Erythroblast (primary cell): ENCODE measurements around the gene CAMK1D.
"Not testable (repeated sequence)": the region's sequence is repeated elsewhere in the genome, so short reads cannot be mapped to it uniquely, and the experiment has no call there.

Experiments
- DNase-seq, 2 experiments: peaks; one replicate each; lab custom pipeline; 2025; lab: John Stamatoyannopoulos, UW
- GATA1 ChIP-seq: IDR thresholded peaks from 2 replicates; pipeline ENCODE4 v1.6.1; 2011; ENCODE audit warnings: low read depth, mild to moderate bottlenecking, control low read depth, low read length, moderate library complexity
- POLR2A ChIP-seq: IDR thresholded peaks from 2 replicates; pipeline ENCODE4 v1.6.1; 2011; ENCODE audit warnings: mild to moderate bottlenecking, low read length

The CAMK1D gene

GRCh38 chr10:12726971-12727831 lies 377.9 kb downstream of the CAMK1D start:
- DNase-seq: no peak

GRCh38 chr10:12727832-12728215 lies 378.5 kb downstream of the CAMK1D start:
- DNase-seq: no peak
- TF ChIP-seq POLR2A (no peak), GATA1 (no peak)

More at GRCh38 chr10:12726971-12727831, 377.9 kb downstream of the CAMK1D start:
- TF ChIP-seq POLR2A (no peak), GATA1 (no peak)

GRCh38 chr10:12728494-12728893 lies 379.1 kb downstream of the CAMK1D start:
- no peak for DNase-seq
- no peak for TF ChIP-seq POLR2A
- no peak for TF ChIP-seq GATA1

GRCh38 chr10:12729885-12730284 lies 380.5 kb downstream of the CAMK1D start:
- peak; percentile 18 to 37 for DNase-seq
- TF ChIP-seq POLR2A (no peak), GATA1 (no peak)

- DNase-seq: no peak
- TF ChIP-seq GATA1 (no peak), POLR2A (no peak)
Measured at GRCh38 chr10:12730809-12731519, 381.6 kb downstream of the CAMK1D start.

- TF ChIP-seq POLR2A: no peak
- TF ChIP-seq GATA1: no peak
- DNase-seq: no peak
Measured at GRCh38 chr10:12733271-12733670, 383.9 kb downstream of the CAMK1D start.

- no peak for TF ChIP-seq GATA1
- no peak for TF ChIP-seq POLR2A
- no peak for DNase-seq
Measured at GRCh38 chr10:12735843-12736462, 386.6 kb downstream of the CAMK1D start.

GRCh38 chr10:12740813-12741212 lies 391.5 kb downstream of the CAMK1D start:
- no peak for DNase-seq
- TF ChIP-seq POLR2A (no peak), GATA1 (no peak)

GRCh38 chr10:12741360-12741804 lies 392.0 kb downstream of the CAMK1D start:
- TF ChIP-seq POLR2A: no peak
- no peak for TF ChIP-seq GATA1
- no peak for DNase-seq

- TF ChIP-seq POLR2A (no peak), GATA1 (no peak)
- DNase-seq: no peak
Measured at GRCh38 chr10:12742771-12743170, 393.4 kb downstream of the CAMK1D start.

GRCh38 chr10:12743466-12743865 lies 394.1 kb downstream of the CAMK1D start:
- DNase-seq: not testable (repeated sequence)

GRCh38 chr10:12743941-12744340 lies 394.6 kb downstream of the CAMK1D start:
- DNase-seq: no peak
- TF ChIP-seq GATA1 (no peak), POLR2A (no peak)

- TF ChIP-seq GATA1: no peak
- TF ChIP-seq POLR2A: no peak
- no peak for DNase-seq
Measured at GRCh38 chr10:12748186-12748585, 398.8 kb downstream of the CAMK1D start.
